ENCODE measurements around the gene FIS1. TPM values are rescaled to one million over a fixed set of nuclear protein-coding genes. Genes with fewer than 3 reads are reported as not detected.

Gene FIS1
- total RNA-seq, 1 experiment from 2014 or later, result 114 TPM

- TF ChIP-seq ZBTB33 (IDR thresholded peaks at IDR 0.05; ENCODE audit: extremely low read depth, insufficient replicate concordance, low read length) (no peak), EZH2 (IDR thresholded peaks at IDR 0.05) (no peak), POLR2AphosphoS5 (IDR thresholded peaks at IDR 0.05; ENCODE audit: low read depth, low read length) (no peak), FOSL1 (IDR thresholded peaks at IDR 0.05; ENCODE audit: low read depth) (no peak)
Measured at GRCh38 chr7:101243646-101244374, 1.1 kb downstream of the FIS1 start (continued).

DNA sequence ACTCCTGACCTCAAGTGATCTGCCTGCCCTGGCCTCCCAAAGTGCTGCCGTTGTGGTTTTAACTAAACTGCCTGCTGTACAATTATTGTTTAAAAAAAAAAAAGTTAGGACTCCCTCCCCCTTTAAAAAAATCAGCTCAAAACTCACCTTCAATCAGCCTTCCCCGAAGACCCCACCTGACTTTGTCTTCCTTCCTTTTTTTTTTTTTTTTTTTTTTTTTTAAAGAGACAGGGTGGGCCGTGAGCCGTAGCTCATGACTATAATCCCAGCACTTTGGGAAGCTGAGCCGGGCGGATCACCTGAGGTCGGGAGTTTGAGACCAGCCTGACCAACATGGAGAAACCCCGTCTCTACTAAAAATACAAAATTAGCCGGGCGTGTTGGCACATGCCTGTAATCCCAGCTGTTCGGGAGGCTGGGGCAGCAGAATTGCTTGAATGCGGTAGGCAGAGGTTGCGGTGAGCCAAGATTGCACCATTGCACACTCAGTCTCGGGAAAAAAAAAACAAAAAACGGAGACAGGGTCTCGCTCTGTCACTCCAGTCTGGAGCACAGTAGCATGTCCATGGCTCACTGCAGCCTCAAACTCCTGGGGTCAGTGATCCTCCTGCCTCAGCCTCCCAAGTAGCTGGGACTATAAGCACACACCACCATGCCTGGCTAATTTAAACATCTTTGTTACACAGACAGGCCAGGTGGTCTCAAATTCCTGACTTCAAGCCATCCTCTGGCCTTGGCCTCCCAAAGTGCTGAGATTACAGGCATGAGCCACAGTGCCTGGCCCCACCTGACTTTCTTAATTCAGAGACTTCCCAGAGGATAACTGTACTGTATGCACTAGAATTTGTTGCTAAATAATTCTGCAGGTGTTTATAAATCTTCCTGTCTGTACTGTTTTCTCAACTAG is 3.2 kb downstream of the FIS1 start:
- Histone ChIP-seq H3K4me2 (ENCODE audit: low read length) (no peak overlapping the region), H3K27me3 (ENCODE audit: insufficient read depth, low read length) (no peaks in the 10 kb centered on the region), H3K9me3 (ENCODE audit: control insufficient read depth in 1 of 2, insufficient read depth in 1 of 2, low read depth in 1 of 2, low read length in 2 of 2) (no peaks in the 10 kb centered on the region), H3K4me1 (ENCODE audit: control insufficient read depth in 1 of 2, insufficient read depth in 2 of 2, low read length in 2 of 2) (peaks cover 14 to 22% of the 10 kb centered on the region in 2 experiments), H3K79me2 (ENCODE audit: insufficient read depth, low read length) (peaks cover 43% of the 10 kb centered on the region), H3K4me3 (replicated peaks in 1 of 2; ENCODE audit: low read depth in 1 of 2, low read length in 2 of 2) (no peak overlapping the region), H2AFZ (ENCODE audit: low read depth, low read length, poor library complexity, severe bottlenecking) (no peak overlapping the region), H4K20me1 (ENCODE audit: insufficient read depth) (no peaks in the 10 kb centered on the region), H3K36me3 (ENCODE audit: control insufficient read depth in 1 of 2, insufficient read depth in 2 of 2, low read length in 2 of 2) (peaks cover 5 to 9% of the 10 kb centered on the region in 2 experiments; a peak in 2 of 4 replicates), H3K27ac (ENCODE audit: low read depth, low read length) (0 out of 2 replicates have a peak overlapping the region, but pooled peaks have one; percentile 4), H3K9ac (ENCODE audit: low read length) (no peak overlapping the region), H3K9me2 (ENCODE audit: insufficient read depth) (no peaks in the 10 kb centered on the region)
- ATAC-seq, result no peak
- no TSS peak for BruUV-seq (replicated peaks)
- RAD21 ChIA-PET (ENCODE audit: low non-redundant PET in 1 of 2, low total read pairs in 2 of 2, uncharacterized antibody in 2 of 2, unreplicated experiment in 2 of 2), result no interaction called here
- CTCF ChIA-PET, result no interaction called here
- TF ChIP-seq JUND (IDR thresholded peaks at IDR 0.05) (no peak), SP1 (IDR thresholded peaks at IDR 0.05; ENCODE audit: low read depth) (no peak), POLR2A (IDR thresholded peaks at IDR 0.05; ENCODE audit: borderline replicate concordance, extremely low read depth, insufficient read depth, insufficient read length) (no peak), CEBPB (IDR thresholded peaks at IDR 0.05; ENCODE audit: low read depth) (no peak), SIN3A (IDR thresholded peaks at IDR 0.05; ENCODE audit: low read depth) (no peak), POLR2AphosphoS5 (IDR thresholded peaks at IDR 0.05; ENCODE audit: low read depth, low read length) (no peak), EGR1 (IDR thresholded peaks at IDR 0.05; ENCODE audit: low read depth) (no peak), ZBTB33 (IDR thresholded peaks at IDR 0.05; ENCODE audit: extremely low read depth, insufficient replicate concordance, low read length) (no peak)
- TF ChIP-seq, protein P1, sequence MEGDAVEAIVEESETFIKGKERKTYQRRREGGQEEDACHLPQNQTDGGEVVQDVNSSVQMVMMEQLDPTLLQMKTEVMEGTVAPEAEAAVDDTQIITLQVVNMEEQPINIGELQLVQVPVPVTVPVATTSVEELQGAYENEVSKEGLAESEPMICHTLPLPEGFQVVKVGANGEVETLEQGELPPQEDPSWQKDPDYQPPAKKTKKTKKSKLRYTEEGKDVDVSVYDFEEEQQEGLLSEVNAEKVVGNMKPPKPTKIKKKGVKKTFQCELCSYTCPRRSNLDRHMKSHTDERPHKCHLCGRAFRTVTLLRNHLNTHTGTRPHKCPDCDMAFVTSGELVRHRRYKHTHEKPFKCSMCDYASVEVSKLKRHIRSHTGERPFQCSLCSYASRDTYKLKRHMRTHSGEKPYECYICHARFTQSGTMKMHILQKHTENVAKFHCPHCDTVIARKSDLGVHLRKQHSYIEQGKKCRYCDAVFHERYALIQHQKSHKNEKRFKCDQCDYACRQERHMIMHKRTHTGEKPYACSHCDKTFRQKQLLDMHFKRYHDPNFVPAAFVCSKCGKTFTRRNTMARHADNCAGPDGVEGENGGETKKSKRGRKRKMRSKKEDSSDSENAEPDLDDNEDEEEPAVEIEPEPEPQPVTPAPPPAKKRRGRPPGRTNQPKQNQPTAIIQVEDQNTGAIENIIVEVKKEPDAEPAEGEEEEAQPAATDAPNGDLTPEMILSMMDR (IDR thresholded peaks at IDR 0.05 in 2 of 3, conservative IDR thresholded peaks at IDR 0.05 in 1 of 3; ENCODE audit: borderline replicate concordance in 1 of 3, insufficient read depth in 1 of 3, low read depth in 2 of 3, low read length in 2 of 3), result no peak
- POLR2A ChIA-PET, result no interaction called here
- no peak for DNase-seq (ENCODE audit: low read depth, low spot score)
- intact Hi-C loops (cut with micrococcal nuclease), result no loop called here
